ENCODE results near the gene TPM4. TPM values are rescaled to one million over a fixed set of nuclear protein-coding genes. Genes with fewer than 3 reads are reported as not detected.

TPM4 gene
- total RNA-seq, 1 donor from 2014 or later: 235 TPM

GRCh38 chr19:16070366-16070990, 5.8 kb upstream of the TPM4 start:
- Histone ChIP-seq H3K27me3 (ENCODE audit: control insufficient read depth, insufficient read depth, low read length) (no peaks in the 10 kb centered on the region), H3K4me3 (ENCODE audit: low read depth, low read length) (no peak overlapping the region), H3K36me3 (ENCODE audit: control insufficient read depth, insufficient read depth, low read length) (peaks cover 7% of the 10 kb centered on the region)
- no peak for TF ChIP-seq CTCF (IDR thresholded peaks at IDR 0.05; ENCODE audit: insufficient read depth, low read length, severe bottlenecking)
- peak; percentile 83 for DNase-seq (ENCODE audit: low read depth)
- FAIRE-seq: no peak

GRCh38 chr19:16071072-16071691, 5.1 kb upstream of the TPM4 start:
- Histone ChIP-seq H3K36me3 (ENCODE audit: control insufficient read depth, insufficient read depth, low read length) (peaks cover 7% of the 10 kb centered on the region), H3K27me3 (ENCODE audit: control insufficient read depth, insufficient read depth, low read length) (no peaks in the 10 kb centered on the region), H3K4me3 (ENCODE audit: low read depth, low read length) (no peak overlapping the region)
- DNase-seq (ENCODE audit: low read depth): no peak
- no peak for FAIRE-seq
- no peak for TF ChIP-seq CTCF (IDR thresholded peaks at IDR 0.05; ENCODE audit: insufficient read depth, low read length, severe bottlenecking)

GRCh38 chr19:16073481-16073880, 2.8 kb upstream of the TPM4 start:
- DNase-seq (ENCODE audit: low read depth): no peak
- TF ChIP-seq CTCF (IDR thresholded peaks at IDR 0.05; ENCODE audit: insufficient read depth, low read length, severe bottlenecking): no peak
- Histone ChIP-seq H3K4me3 (ENCODE audit: low read depth, low read length) (no peak overlapping the region), H3K36me3 (ENCODE audit: control insufficient read depth, insufficient read depth, low read length) (peaks cover 7% of the 10 kb centered on the region), H3K27me3 (ENCODE audit: control insufficient read depth, insufficient read depth, low read length) (no peaks in the 10 kb centered on the region)
- no peak for FAIRE-seq

- Histone ChIP-seq H3K36me3 (ENCODE audit: control insufficient read depth, insufficient read depth, low read length) (peaks cover 7% of the 10 kb centered on the region), H3K27me3 (ENCODE audit: control insufficient read depth, insufficient read depth, low read length) (no peaks in the 10 kb centered on the region), H3K4me3 (ENCODE audit: low read depth, low read length) (no peak overlapping the region)
- TF ChIP-seq CTCF (IDR thresholded peaks at IDR 0.05; ENCODE audit: insufficient read depth, low read length, severe bottlenecking): no peak
- FAIRE-seq: no peak
- no peak for DNase-seq (ENCODE audit: low read depth)
Measured at GRCh38 chr19:16073988-16074387, 2.3 kb upstream of the TPM4 start.

- FAIRE-seq (no peak), DNase-seq (ENCODE audit: low read depth) (no peak)
- peaks cover 7% of the 10 kb centered on the region for H3K36me3 ChIP-seq (ENCODE audit: control insufficient read depth, insufficient read depth, low read length)
- H3K4me3 ChIP-seq (ENCODE audit: low read depth, low read length): no peak overlapping the region
- H3K27me3 ChIP-seq (ENCODE audit: control insufficient read depth, insufficient read depth, low read length): no peaks in the 10 kb centered on the region
- no peak for TF ChIP-seq CTCF (IDR thresholded peaks at IDR 0.05; ENCODE audit: insufficient read depth, low read length, severe bottlenecking)
Measured at GRCh38 chr19:16074488-16075365, 1.6 kb upstream of the TPM4 start.
